ENCODE results near the gene PDE6A. TPM values are rescaled to one million over a fixed set of nuclear protein-coding genes. Genes with fewer than 3 reads are reported as not detected.

PDE6A gene
- total and polyA plus RNA-seq, 9 of the 15 experiments (the other 6 are each of a cell fraction or from before 2014, with no cell fraction given): 0.01 to 0.04 (median 0.01) TPM; not detected in 6

DNA sequence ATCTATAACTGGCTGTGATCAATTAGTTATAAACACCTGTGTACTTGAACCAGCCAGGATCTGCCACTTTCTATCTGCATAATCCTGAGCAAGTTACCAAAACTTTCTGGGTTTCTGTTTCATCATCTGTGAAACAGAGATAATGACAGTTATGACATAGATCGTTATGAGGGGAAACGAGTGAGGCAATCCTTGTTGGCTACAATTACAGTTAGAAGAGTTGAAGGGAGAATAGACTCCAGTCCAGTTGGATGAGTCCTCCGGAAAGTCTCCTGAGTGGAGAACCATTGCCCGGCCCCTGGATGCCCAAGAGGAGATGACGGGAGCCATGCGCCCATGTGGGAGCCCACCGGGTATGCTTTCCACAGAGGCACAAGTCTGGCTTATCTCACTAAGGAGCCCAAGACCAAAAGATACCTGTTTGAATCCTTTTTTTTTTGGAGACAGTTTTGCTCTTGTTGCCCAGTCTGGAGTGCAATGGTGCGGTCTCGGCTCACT lies 4.5 kb downstream of the PDE6A start (continued):
- TF ChIP-seq, protein P1, sequence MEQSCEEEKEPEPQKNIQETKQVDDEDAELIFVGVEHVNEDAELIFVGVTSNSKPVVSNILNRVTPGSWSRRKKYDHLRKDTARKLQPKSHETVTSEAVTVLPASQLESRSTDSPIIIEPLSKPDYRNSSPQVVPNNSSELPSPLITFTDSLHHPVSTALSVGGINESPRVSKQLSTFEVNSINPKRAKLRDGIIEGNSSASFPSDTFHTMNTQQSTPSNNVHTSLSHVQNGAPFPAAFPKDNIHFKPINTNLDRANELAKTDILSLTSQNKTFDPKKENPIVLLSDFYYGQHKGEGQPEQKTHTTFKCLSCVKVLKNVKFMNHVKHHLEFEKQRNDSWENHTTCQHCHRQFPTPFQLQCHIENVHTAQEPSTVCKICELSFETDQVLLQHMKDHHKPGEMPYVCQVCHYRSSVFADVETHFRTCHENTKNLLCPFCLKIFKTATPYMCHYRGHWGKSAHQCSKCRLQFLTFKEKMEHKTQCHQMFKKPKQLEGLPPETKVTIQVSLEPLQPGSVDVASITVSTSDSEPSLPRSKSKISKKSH (CRISPR knock-in tag; IDR thresholded peaks at IDR 0.05): no peak
- TF ChIP-seq, protein P2, sequence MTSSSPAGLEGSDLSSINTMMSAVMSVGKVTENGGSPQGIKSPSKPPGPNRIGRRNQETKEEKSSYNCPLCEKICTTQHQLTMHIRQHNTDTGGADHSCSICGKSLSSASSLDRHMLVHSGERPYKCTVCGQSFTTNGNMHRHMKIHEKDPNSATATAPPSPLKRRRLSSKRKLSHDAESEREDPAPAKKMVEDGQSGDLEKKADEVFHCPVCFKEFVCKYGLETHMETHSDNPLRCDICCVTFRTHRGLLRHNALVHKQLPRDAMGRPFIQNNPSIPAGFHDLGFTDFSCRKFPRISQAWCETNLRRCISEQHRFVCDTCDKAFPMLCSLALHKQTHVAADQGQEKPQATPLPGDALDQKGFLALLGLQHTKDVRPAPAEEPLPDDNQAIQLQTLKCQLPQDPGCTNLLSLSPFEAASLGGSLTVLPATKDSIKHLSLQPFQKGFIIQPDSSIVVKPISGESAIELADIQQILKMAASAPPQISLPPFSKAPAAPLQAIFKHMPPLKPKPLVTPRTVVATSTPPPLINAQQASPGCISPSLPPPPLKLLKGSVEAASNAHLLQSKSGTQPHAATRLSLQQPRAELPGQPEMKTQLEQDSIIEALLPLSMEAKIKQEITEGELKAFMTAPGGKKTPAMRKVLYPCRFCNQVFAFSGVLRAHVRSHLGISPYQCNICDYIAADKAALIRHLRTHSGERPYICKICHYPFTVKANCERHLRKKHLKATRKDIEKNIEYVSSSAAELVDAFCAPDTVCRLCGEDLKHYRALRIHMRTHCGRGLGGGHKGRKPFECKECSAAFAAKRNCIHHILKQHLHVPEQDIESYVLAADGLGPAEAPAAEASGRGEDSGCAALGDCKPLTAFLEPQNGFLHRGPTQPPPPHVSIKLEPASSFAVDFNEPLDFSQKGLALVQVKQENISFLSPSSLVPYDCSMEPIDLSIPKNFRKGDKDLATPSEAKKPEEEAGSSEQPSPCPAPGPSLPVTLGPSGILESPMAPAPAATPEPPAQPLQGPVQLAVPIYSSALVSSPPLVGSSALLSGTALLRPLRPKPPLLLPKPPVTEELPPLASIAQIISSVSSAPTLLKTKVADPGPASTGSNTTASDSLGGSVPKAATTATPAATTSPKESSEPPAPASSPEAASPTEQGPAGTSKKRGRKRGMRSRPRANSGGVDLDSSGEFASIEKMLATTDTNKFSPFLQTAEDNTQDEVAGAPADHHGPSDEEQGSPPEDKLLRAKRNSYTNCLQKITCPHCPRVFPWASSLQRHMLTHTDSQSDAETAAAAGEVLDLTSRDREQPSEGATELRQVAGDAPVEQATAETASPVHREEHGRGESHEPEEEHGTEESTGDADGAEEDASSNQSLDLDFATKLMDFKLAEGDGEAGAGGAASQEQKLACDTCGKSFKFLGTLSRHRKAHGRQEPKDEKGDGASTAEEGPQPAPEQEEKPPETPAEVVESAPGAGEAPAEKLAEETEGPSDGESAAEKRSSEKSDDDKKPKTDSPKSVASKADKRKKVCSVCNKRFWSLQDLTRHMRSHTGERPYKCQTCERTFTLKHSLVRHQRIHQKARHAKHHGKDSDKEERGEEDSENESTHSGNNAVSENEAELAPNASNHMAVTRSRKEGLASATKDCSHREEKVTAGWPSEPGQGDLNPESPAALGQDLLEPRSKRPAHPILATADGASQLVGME (CRISPR knock-in tag; IDR thresholded peaks at IDR 0.05): no peak
- TF ChIP-seq XRCC3 (IDR thresholded peaks at IDR 0.05) (no peak), ZNF766 (CRISPR knock-in tag; conservative IDR thresholded peaks at IDR 0.05) (peak; percentile 82), PYGO2 (tag; IDR thresholded peaks at IDR 0.05) (no peak), ZNF778 (CRISPR knock-in tag; IDR thresholded peaks at IDR 0.05) (no peak), RNF2 (IDR thresholded peaks at IDR 0.05) (peak; percentile 90), EZH2 (IDR thresholded peaks at IDR 0.05; ENCODE audit: borderline replicate concordance, low read depth, low read length) (no peak), BRD4 (IDR thresholded peaks at IDR 0.05) (no peak), ZNF174 (CRISPR knock-in tag; IDR thresholded peaks at IDR 0.05) (no peak), PRMT5 (CRISPR knock-in tag; IDR thresholded peaks at IDR 0.05) (no peak), RBFOX2 (IDR thresholded peaks at IDR 0.05; ENCODE audit: low read depth, low read length) (peak; percentile 68), CEBPG (CRISPR knock-in tag; IDR thresholded peaks at IDR 0.05) (peak; percentile 96), CEBPG (tag; conservative IDR thresholded peaks at IDR 0.05 in 1 of 2, IDR thresholded peaks at IDR 0.05 in 1 of 2) (peak; percentile 97 to 99), CBX8 (IDR thresholded peaks at IDR 0.05; ENCODE audit: borderline replicate concordance, extremely low read depth, low read depth, low read length, poor library complexity, severe bottlenecking) (no peak), ZNF764 (CRISPR knock-in tag; IDR thresholded peaks at IDR 0.05; ENCODE audit: low read depth) (no peak), SP2 (IDR thresholded peaks at IDR 0.05; ENCODE audit: extremely low read depth, low read depth, low read length, poor library complexity, severe bottlenecking) (no peak), ZNF23 (CRISPR knock-in tag; IDR thresholded peaks at IDR 0.05) (no peak)
- TF ChIP-seq, protein P3, sequence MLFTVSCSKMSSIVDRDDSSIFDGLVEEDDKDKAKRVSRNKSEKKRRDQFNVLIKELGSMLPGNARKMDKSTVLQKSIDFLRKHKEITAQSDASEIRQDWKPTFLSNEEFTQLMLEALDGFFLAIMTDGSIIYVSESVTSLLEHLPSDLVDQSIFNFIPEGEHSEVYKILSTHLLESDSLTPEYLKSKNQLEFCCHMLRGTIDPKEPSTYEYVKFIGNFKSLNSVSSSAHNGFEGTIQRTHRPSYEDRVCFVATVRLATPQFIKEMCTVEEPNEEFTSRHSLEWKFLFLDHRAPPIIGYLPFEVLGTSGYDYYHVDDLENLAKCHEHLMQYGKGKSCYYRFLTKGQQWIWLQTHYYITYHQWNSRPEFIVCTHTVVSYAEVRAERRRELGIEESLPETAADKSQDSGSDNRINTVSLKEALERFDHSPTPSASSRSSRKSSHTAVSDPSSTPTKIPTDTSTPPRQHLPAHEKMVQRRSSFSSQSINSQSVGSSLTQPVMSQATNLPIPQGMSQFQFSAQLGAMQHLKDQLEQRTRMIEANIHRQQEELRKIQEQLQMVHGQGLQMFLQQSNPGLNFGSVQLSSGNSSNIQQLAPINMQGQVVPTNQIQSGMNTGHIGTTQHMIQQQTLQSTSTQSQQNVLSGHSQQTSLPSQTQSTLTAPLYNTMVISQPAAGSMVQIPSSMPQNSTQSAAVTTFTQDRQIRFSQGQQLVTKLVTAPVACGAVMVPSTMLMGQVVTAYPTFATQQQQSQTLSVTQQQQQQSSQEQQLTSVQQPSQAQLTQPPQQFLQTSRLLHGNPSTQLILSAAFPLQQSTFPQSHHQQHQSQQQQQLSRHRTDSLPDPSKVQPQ (CRISPR knock-in tag; IDR thresholded peaks at IDR 0.05; ENCODE audit: borderline replicate concordance): no peak
